Smooth muscle cell (in vitro differentiated cells): ENCODE results near the gene TCF12. TPM values are rescaled to one million over a fixed set of nuclear protein-coding genes. Genes with fewer than 3 reads are reported as not detected.

Source experiments
- DNase-seq: peaks from one replicate; lab custom pipeline; 2025; ENCODE audit not compliant: unreplicated experiment; lab: John Stamatoyannopoulos, UW
- H2AFZ ChIP-seq: fragments of 200-600 bp; sonication (generic); 2 replicates; pipeline ENCODE4 v1.6.0; 2016; ENCODE audit warnings: antibody characterized with exemption, low read depth, mild to moderate bottlenecking
- H3F3A ChIP-seq: fragments of 200-600 bp; sonication (generic); 2 replicates; pipeline ENCODE4 v1.6.0; 2017; ENCODE audit warnings: antibody characterized with exemption, low read depth
- H3K27ac ChIP-seq: fragments of 200-600 bp; sonication (generic); 2 replicates; pipeline ENCODE4 v1.5.1; 2016; ENCODE audit warnings: low read depth, mild to moderate bottlenecking
- H3K27me3 ChIP-seq: fragments of 200-600 bp; sonication (generic); 2 replicates; pipeline ENCODE4 v1.6.1; 2016; ENCODE audit warnings: low read depth, mild to moderate bottlenecking
- H3K36me3 ChIP-seq: fragments of 200-600 bp; sonication (generic); 2 replicates; pipeline ENCODE4 v1.5.1; 2016; ENCODE audit warnings: low read depth
- H3K4me1 ChIP-seq: fragments of 200-600 bp; sonication (generic); 2 replicates; pipeline ENCODE4 v1.5.1; 2016; ENCODE audit warnings: low read depth
- H3K4me2 ChIP-seq: fragments of 200-600 bp; sonication (generic); 2 replicates; pipeline ENCODE4 v1.6.0; 2016; ENCODE audit warnings: mild to moderate bottlenecking
- H3K4me3 ChIP-seq: fragments of 200-600 bp; sonication (generic); 2 replicates; pipeline ENCODE4 v1.5.1; 2016; ENCODE audit warnings: mild to moderate bottlenecking
- H3K79me2 ChIP-seq: fragments of 200-600 bp; sonication (generic); 2 replicates; pipeline ENCODE4 v1.6.0; 2016; ENCODE audit warnings: low read depth, mild to moderate bottlenecking
- H3K9ac ChIP-seq: fragments of 200-600 bp; sonication (generic); 2 replicates; pipeline ENCODE4 v1.6.0; 2016; ENCODE audit warnings: low read depth
- H3K9me3 ChIP-seq: fragments of 200-600 bp; sonication (generic); replicated peaks from 2 replicates; pipeline ENCODE4 v1.5.1; 2016; ENCODE audit warnings: low read depth
- H4K20me1 ChIP-seq: fragments of 200-600 bp; sonication (generic); 2 replicates; pipeline ENCODE4 v1.6.0; 2016; ENCODE audit warnings: low read depth
- WGBS: methylation state at CpG from one replicate; pipeline ENCODE4 v1.1.7; 2016; ENCODE audit warnings: low lambda C conversion rate; 5-methylcytosine and 5-hydroxymethylcytosine counted together
- polyA plus RNA-seq: library from polyadenylated mRNA; unstranded; fragments of >200 nt; fragmentation: Nextera tagmentation; extraction: Ambion mirVana; gene quantifications from 2 replicates; pipeline ENCODE4 v1.2.1, GENCODE V29; 2016
- total RNA-seq: library from RNA; depleted of rRNA; stranded (reverse); fragments of >200 nt; gene quantifications from 2 replicates; pipeline ENCODE4 v1.2.3, GENCODE V29; 2014
- TF ChIP-seq, protein P1 (sequence below): fragments of 200-600 bp; sonication (generic); IDR thresholded peaks from 2 replicates; pipeline ENCODE4 v1.5.1; 2017; ENCODE audit warnings: borderline replicate concordance, mild to moderate bottlenecking, antibody characterized with exemption; ENCODE audit not compliant: insufficient read depth, poor library complexity, severe bottlenecking

TCF12 gene
- total and polyA plus RNA-seq, 2 experiments from 2014 or later, result 54.1 to 302 TPM

- Histone ChIP-seq H3K27ac (no peak overlapping the region), H3K4me3 (no peak overlapping the region), H2AFZ (no peak overlapping the region), H3K4me1 (peaks cover 11% of the 10 kb centered on the region), H3K9me3 (no peaks in the 10 kb centered on the region), H3K4me2 (no peak overlapping the region), H3K36me3 (no peaks in the 10 kb centered on the region), H3K9ac (no peak overlapping the region), H4K20me1 (peaks cover 95% of the 10 kb centered on the region), H3K27me3 (no peaks in the 10 kb centered on the region), H3K79me2 (peaks cover 97% of the 10 kb centered on the region), H3F3A (no peaks in the 10 kb centered on the region)
- TF ChIP-seq, protein P1, sequence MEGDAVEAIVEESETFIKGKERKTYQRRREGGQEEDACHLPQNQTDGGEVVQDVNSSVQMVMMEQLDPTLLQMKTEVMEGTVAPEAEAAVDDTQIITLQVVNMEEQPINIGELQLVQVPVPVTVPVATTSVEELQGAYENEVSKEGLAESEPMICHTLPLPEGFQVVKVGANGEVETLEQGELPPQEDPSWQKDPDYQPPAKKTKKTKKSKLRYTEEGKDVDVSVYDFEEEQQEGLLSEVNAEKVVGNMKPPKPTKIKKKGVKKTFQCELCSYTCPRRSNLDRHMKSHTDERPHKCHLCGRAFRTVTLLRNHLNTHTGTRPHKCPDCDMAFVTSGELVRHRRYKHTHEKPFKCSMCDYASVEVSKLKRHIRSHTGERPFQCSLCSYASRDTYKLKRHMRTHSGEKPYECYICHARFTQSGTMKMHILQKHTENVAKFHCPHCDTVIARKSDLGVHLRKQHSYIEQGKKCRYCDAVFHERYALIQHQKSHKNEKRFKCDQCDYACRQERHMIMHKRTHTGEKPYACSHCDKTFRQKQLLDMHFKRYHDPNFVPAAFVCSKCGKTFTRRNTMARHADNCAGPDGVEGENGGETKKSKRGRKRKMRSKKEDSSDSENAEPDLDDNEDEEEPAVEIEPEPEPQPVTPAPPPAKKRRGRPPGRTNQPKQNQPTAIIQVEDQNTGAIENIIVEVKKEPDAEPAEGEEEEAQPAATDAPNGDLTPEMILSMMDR, result no peak
- DNase-seq, result no peak
- 74% methylated on average over 3 of the region's 3 CpGs for WGBS
Observed at GRCh38 chr15:56981160-56981559, 62.7 kb downstream of the TCF12 start.

DNA sequence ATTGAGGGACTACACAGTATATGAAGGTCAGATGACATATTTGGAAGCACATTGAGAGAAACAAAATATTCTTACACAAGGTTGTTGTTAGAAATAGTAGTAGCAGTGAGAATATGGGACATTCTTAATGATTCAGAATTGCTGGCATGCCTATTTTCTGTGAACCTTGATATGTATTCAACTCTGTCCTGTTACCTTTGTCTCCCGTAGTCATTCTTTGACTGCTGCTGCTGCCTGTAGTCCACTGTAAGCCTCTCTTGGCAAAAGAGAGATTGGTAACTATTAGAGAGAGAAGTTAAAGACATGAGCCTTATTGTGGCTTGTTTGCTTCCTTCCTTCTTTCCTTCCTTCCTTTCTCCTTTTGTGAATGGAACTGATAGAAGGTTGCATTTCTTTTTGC, 64.5 kb downstream of the TCF12 start:
- Histone ChIP-seq H3K9me3 (no peaks in the 10 kb centered on the region), H3K36me3 (no peaks in the 10 kb centered on the region), H3K4me3 (no peak overlapping the region), H4K20me1 (peaks cover 96% of the 10 kb centered on the region), H3F3A (no peaks in the 10 kb centered on the region), H3K9ac (no peak overlapping the region), H3K27ac (no peak overlapping the region), H3K4me1 (peaks cover 11% of the 10 kb centered on the region), H2AFZ (no peak overlapping the region), H3K79me2 (peaks cover 97% of the 10 kb centered on the region), H3K4me2 (no peak overlapping the region), H3K27me3 (no peaks in the 10 kb centered on the region)
- TF ChIP-seq, protein P1, result no peak
- DNase-seq, result no peak
- 94% methylated on average over 1 of the region's 1 CpG for WGBS

DNA sequence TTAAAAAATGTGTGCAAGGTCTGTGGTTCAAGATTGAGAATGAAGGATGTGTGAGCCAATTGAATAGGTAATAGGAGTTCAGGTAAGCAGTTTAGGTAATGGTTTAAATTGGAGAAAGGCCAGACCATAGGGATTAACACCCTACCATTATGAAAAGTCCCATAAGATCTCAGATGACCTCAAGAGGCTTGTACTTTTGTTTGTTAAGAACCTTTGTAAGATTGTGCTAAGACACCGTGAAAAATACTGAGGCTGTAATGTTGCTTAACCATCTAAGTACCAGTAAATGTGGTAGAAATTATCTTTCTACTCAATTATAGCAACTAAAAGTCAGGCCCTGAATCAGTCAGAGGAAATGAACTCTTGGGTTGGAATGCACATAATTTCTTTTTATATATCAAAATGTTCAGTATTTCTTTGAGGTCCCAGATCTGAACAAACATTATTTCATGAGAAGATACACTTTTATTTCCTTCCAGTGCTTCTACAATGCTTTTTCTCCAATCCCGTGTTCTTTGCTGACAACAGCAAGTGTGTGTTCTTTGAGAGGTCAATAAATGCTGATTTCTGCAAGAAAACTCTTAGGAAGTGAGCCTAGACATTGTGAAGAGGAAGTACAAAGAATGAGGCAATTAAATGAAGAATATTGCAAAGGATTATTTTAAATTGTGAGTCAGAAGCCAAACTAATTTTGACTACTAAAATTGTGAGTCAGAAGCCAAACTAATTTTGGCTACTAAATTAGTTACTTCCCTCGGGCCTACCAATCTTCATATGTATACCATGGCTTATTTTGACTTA, 66.4 kb downstream of the TCF12 start:
- H3K36me3 ChIP-seq, result no peaks in the 10 kb centered on the region
- WGBS, result 73% methylated on average over 3 of the region's 3 CpGs
- H3K9ac ChIP-seq, result no peak overlapping the region
- H4K20me1 ChIP-seq, result peaks cover 96% of the 10 kb centered on the region
- H3K27me3 ChIP-seq, result no peaks in the 10 kb centered on the region
- H3K9me3 ChIP-seq, result no peaks in the 10 kb centered on the region
- H3K4me1 ChIP-seq, result peaks cover 19% of the 10 kb centered on the region
- no peak overlapping the region for H3K4me3 ChIP-seq
- H2AFZ ChIP-seq, result no peak overlapping the region
- TF ChIP-seq, protein P1, result no peak
- DNase-seq, result no peak
- H3K4me2 ChIP-seq, result no peak overlapping the region
- H3K79me2 ChIP-seq, result peaks cover 97% of the 10 kb centered on the region
- no peaks in the 10 kb centered on the region for H3F3A ChIP-seq
- H3K27ac ChIP-seq, result no peak overlapping the region

DNA sequence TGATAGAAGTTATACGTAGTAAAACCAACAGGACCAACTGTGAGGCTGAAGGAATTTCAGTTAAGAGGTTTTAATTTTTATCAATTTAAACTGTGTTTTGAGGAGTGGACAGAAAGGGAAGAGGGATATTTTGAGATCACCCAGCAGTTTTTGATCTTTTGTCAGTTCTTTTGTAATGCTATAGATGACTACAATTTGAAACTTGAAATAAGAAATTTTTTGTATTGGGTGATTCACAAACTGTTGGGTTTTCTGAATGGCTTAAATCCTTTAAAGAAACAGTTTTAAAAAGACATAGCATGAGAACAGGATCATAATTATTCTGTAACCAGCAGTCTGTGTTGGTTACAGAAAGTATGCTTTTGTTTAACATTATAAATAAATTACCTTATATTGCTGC, 67.4 kb downstream of the TCF12 start:
- Histone ChIP-seq H3K4me1 (peaks cover 19% of the 10 kb centered on the region), H3K4me3 (no peak overlapping the region), H3K27me3 (no peaks in the 10 kb centered on the region), H3K9ac (no peak overlapping the region), H3K27ac (no peak overlapping the region), H3K9me3 (no peaks in the 10 kb centered on the region), H4K20me1 (peaks cover 96% of the 10 kb centered on the region), H3K79me2 (peaks cover 97% of the 10 kb centered on the region), H3K36me3 (no peaks in the 10 kb centered on the region), H3K4me2 (no peak overlapping the region), H2AFZ (no peak overlapping the region), H3F3A (no peaks in the 10 kb centered on the region)
- 56% methylated on average over 1 of the region's 1 CpG for WGBS
- no peak for DNase-seq
- TF ChIP-seq, protein P1, result no peak
